OCI-LY3 (cell line): ENCODE measurements around the gene FAM240A.

Experiments
- H2AFZ ChIP-seq: fragments of 200-600, 300-600 bp; shearing (Covaris generic); 2 replicates; pipeline ENCODE4 v1.6.0; 2014; ENCODE audit warnings: antibody characterized with exemption, low read depth, low read length
- H3K27ac ChIP-seq: fragments of 200-600, 300-600 bp; sonication (generic); 2 replicates; pipeline ENCODE4 v1.5.1; 2014; ENCODE audit warnings: mild to moderate bottlenecking, low read length, moderate library complexity, mixed read lengths
- H3K27me3 ChIP-seq: fragments of 200-600, 300-600 bp; sonication (generic); 2 replicates; pipeline ENCODE4 v1.6.1; 2014; ENCODE audit warnings: low read depth, low read length, mixed read lengths
- H3K36me3 ChIP-seq: fragments of 200-600, 300-600 bp; sonication (generic); replicated peaks from 2 replicates; pipeline ENCODE3; 2014; ENCODE audit warnings: low read depth, low read length, mixed read lengths
- H3K4me1 ChIP-seq: fragments of 300-600, 200-600 bp; sonication (generic); 2 replicates; pipeline ENCODE4 v1.6.1; 2014; ENCODE audit warnings: low read length, mixed read lengths
- H3K4me2 ChIP-seq: fragments of 200-600, 300-600 bp; sonication (generic); 2 replicates; pipeline ENCODE4 v1.6.1; 2014; ENCODE audit warnings: low read length, mixed read lengths
- H3K4me3 ChIP-seq: fragments of 300-600, 200-600 bp; sonication (generic); 2 replicates; pipeline ENCODE4 v1.5.1; 2014; ENCODE audit warnings: antibody characterized with exemption, mild to moderate bottlenecking, low read length, moderate library complexity
- H3K79me2 ChIP-seq: fragments of 300-600, 200-600 bp; shearing (Covaris generic); 2 replicates; pipeline ENCODE4 v1.6.1; 2014; ENCODE audit warnings: mild to moderate bottlenecking, low read length, mixed read lengths
- H3K9ac ChIP-seq: fragments of 300-600, 200-600 bp; shearing (Covaris generic); 2 replicates; pipeline ENCODE4 v1.6.0; 2014; ENCODE audit warnings: mild to moderate bottlenecking, low read length, moderate library complexity
- H3K9me3 ChIP-seq: fragments of 200-600, 300-600 bp; shearing (Covaris generic); 2 replicates; pipeline ENCODE4 v1.6.1; 2014; ENCODE audit warnings: low read length, mixed read lengths; ENCODE audit not compliant: insufficient read depth
- H4K20me1 ChIP-seq: fragments of 200-600, 300-600 bp; sonication (generic); 2 replicates; pipeline ENCODE4 v1.6.1; 2016; ENCODE audit warnings: low read length, mixed read lengths; ENCODE audit not compliant: insufficient read depth
- CTCF ChIP-seq: fragments of 200-600, 300-600 bp; sonication (generic); IDR thresholded peaks from 2 replicates; pipeline ENCODE4 v1.5.1; 2014; ENCODE audit warnings: antibody characterized with exemption, low read length, low read depth
- EZH2phosphoT487 ChIP-seq: fragments of 200-600 bp; shearing (Covaris generic); IDR thresholded peaks from 2 replicates; pipeline ENCODE4 v1.6.1; 2018; ENCODE audit warnings: antibody characterized with exemption, mixed run types, low read depth

FAM240A gene

GRCh38 chr3:46671541-46672348 lies 59.4 kb downstream of the FAM240A start:
- Histone ChIP-seq H3K79me2 (no peaks in the 10 kb centered on the region), H4K20me1 (no peaks in the 10 kb centered on the region), H3K4me3 (no peak overlapping the region), H3K9ac (no peak overlapping the region), H3K4me2 (no peak overlapping the region), H3K9me3 (no peaks in the 10 kb centered on the region), H3K36me3 (no peaks in the 10 kb centered on the region), H2AFZ (no peak overlapping the region), H3K27ac (no peak overlapping the region), H3K4me1 (no peaks in the 10 kb centered on the region), H3K27me3 (no peaks in the 10 kb centered on the region)
- TF ChIP-seq EZH2phosphoT487 (no peak), CTCF (no peak)

- H3K79me2 ChIP-seq: no peaks in the 10 kb centered on the region
- H3K27ac ChIP-seq: no peak overlapping the region
- H3K4me2 ChIP-seq: no peak overlapping the region
- no peak overlapping the region for H3K9ac ChIP-seq
- no peaks in the 10 kb centered on the region for H3K4me1 ChIP-seq
- no peaks in the 10 kb centered on the region for H4K20me1 ChIP-seq
- no peaks in the 10 kb centered on the region for H3K27me3 ChIP-seq
- no peaks in the 10 kb centered on the region for H3K36me3 ChIP-seq
- TF ChIP-seq CTCF (no peak), EZH2phosphoT487 (no peak)
- no peaks in the 10 kb centered on the region for H3K9me3 ChIP-seq
- no peak overlapping the region for H3K4me3 ChIP-seq
- no peak overlapping the region for H2AFZ ChIP-seq
Measured at GRCh38 chr3:46672349-46672695, 60.0 kb downstream of the FAM240A start.

GRCh38 chr3:46673151-46674030 lies 61.1 kb downstream of the FAM240A start:
- H3K27me3 ChIP-seq: no peaks in the 10 kb centered on the region
- no peaks in the 10 kb centered on the region for H3K36me3 ChIP-seq
- no peak overlapping the region for H3K4me3 ChIP-seq
- H3K9ac ChIP-seq: no peak overlapping the region
- H2AFZ ChIP-seq: no peak overlapping the region
- H3K27ac ChIP-seq: no peak overlapping the region
- no peaks in the 10 kb centered on the region for H4K20me1 ChIP-seq
- no peak for TF ChIP-seq CTCF
- no peak for TF ChIP-seq EZH2phosphoT487
- H3K4me2 ChIP-seq: no peak overlapping the region
- no peaks in the 10 kb centered on the region for H3K9me3 ChIP-seq
- no peaks in the 10 kb centered on the region for H3K4me1 ChIP-seq
- H3K79me2 ChIP-seq: no peaks in the 10 kb centered on the region

- no peaks in the 10 kb centered on the region for H3K36me3 ChIP-seq
- H3K9me3 ChIP-seq: no peaks in the 10 kb centered on the region
- H2AFZ ChIP-seq: no peak overlapping the region
- no peaks in the 10 kb centered on the region for H3K4me1 ChIP-seq
- H3K9ac ChIP-seq: no peak overlapping the region
- no peak for TF ChIP-seq EZH2phosphoT487
- TF ChIP-seq CTCF: peak; percentile 25
- H3K4me2 ChIP-seq: no peak overlapping the region
- H4K20me1 ChIP-seq: no peaks in the 10 kb centered on the region
- no peaks in the 10 kb centered on the region for H3K79me2 ChIP-seq
- no peaks in the 10 kb centered on the region for H3K27me3 ChIP-seq
- H3K4me3 ChIP-seq: no peak overlapping the region
- no peak overlapping the region for H3K27ac ChIP-seq
Measured at GRCh38 chr3:46674031-46674845, 61.9 kb downstream of the FAM240A start.
